Adipocyte (in vitro differentiated cells): ENCODE results near the gene ZSCAN10.

Source experiments
- DNase-seq: peaks from one replicate; pipeline ENCODE4 v3.0.0-alpha.2; 2015; ENCODE audit warnings: low read depth
- H3K27me3 ChIP-seq: replicated peaks from 2 replicates; pipeline ENCODE4 v1.7.0; 2013; ENCODE audit warnings: mild to moderate bottlenecking, low read length, moderate library complexity; ENCODE audit not compliant: control insufficient read depth, insufficient read depth
- H3K36me3 ChIP-seq: 2 replicates; pipeline ENCODE4 v1.7.0; 2013; ENCODE audit warnings: low read length, mild to moderate bottlenecking, moderate library complexity; ENCODE audit not compliant: control insufficient read depth, insufficient read depth, severe bottlenecking
- H3K4me1 ChIP-seq: 2 replicates; pipeline ENCODE4 v1.7.0; 2013; ENCODE audit warnings: mild to moderate bottlenecking, low read length, moderate library complexity; ENCODE audit not compliant: control insufficient read depth, insufficient read depth
- H3K4me3 ChIP-seq: 2 replicates; pipeline ENCODE4 v1.7.0; 2013; ENCODE audit warnings: mild to moderate bottlenecking, low read length, moderate library complexity
- H3K9ac ChIP-seq: 2 replicates; pipeline ENCODE4 v1.7.0; 2013; ENCODE audit warnings: mild to moderate bottlenecking, low read length, moderate library complexity
- H3K9me3 ChIP-seq: 2 replicates; pipeline ENCODE4 v1.7.0; 2013; ENCODE audit warnings: mild to moderate bottlenecking, low read length, moderate library complexity; ENCODE audit not compliant: control insufficient read depth

The ZSCAN10 gene

GRCh38 chr16:3098459-3099394 is at the start of gene ZSCAN10:
TSS of gene ZSCAN10 (minus strand) at chr16:3099294. CDS start at chr16:3092937, 6,357 bp downstream.
- H3K4me1 ChIP-seq = no peaks in the 10 kb centered on the region
- peaks cover 10% of the 10 kb centered on the region for H3K27me3 ChIP-seq
- peak within 1 kb of the TSS; percentile 12 for H3K4me3 ChIP-seq
- no peak within 1 kb of the TSS for H3K9ac ChIP-seq
- no peaks in the 10 kb centered on the region for H3K36me3 ChIP-seq
- DNase-seq = no peak
- H3K9me3 ChIP-seq = no peaks in the 10 kb centered on the region

GRCh38 chr16:3148256-3149192 is 49.4 kb upstream of the ZSCAN10 start:
- DNase-seq = no peak
- Histone ChIP-seq H3K36me3 (no peaks in the 10 kb centered on the region), H3K9me3 (no peaks in the 10 kb centered on the region)

DNA sequence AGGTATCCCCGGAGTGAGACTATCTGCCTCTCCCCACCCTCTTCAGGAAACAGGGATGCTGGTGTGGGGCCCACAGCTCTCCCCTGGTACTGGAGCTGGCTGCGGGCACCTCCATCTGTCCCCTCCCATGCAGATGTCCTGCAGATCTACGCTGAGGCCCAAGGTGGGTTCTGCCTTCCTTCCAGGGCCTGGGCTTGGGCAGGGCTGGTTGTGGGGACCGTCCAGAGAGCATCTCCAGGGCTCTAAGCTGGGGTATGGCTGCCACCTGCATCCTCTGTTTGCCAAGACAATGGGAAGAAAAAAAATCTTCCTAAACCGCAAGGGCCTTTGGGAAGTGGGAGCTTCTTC is 48.6 kb upstream of the ZSCAN10 start:
- DNase-seq = no peak
- H3K4me1 ChIP-seq = peaks cover 13% of the 10 kb centered on the region

More at GRCh38 chr16:3148256-3149192, 49.4 kb upstream of the ZSCAN10 start:
- H3K4me1 ChIP-seq = peaks cover 13% of the 10 kb centered on the region
- H3K27me3 ChIP-seq = no peaks in the 10 kb centered on the region
- no peak overlapping the region for H3K4me3 ChIP-seq
- H3K9ac ChIP-seq = no peak overlapping the region

GRCh38 chr16:3147046-3147756 is 48.1 kb upstream of the ZSCAN10 start:
- H3K9me3 ChIP-seq = no peaks in the 10 kb centered on the region
- H3K36me3 ChIP-seq = peaks cover under 1% of the 10 kb centered on the region
- no peak overlapping the region for H3K4me3 ChIP-seq
- H3K9ac ChIP-seq = no peak overlapping the region
- DNase-seq = no peak
- peaks cover 10% of the 10 kb centered on the region for H3K4me1 ChIP-seq
- H3K27me3 ChIP-seq = no peaks in the 10 kb centered on the region

More for the DNA sequence above, 48.6 kb upstream of the ZSCAN10 start:
- H3K9me3 ChIP-seq = no peaks in the 10 kb centered on the region
- no peak overlapping the region for H3K4me3 ChIP-seq
- H3K27me3 ChIP-seq = no peaks in the 10 kb centered on the region
- H3K36me3 ChIP-seq = no peaks in the 10 kb centered on the region
- H3K9ac ChIP-seq = no peak overlapping the region

- Histone ChIP-seq H3K9me3 (no peaks in the 10 kb centered on the region), H3K9ac (no peak overlapping the region), H3K4me1 (peaks cover 5% of the 10 kb centered on the region), H3K27me3 (no peaks in the 10 kb centered on the region), H3K4me3 (no peak overlapping the region), H3K36me3 (peaks cover 9% of the 10 kb centered on the region)
- DNase-seq = no peak
Observed at GRCh38 chr16:3145660-3146059, 46.6 kb upstream of the ZSCAN10 start.

DNA sequence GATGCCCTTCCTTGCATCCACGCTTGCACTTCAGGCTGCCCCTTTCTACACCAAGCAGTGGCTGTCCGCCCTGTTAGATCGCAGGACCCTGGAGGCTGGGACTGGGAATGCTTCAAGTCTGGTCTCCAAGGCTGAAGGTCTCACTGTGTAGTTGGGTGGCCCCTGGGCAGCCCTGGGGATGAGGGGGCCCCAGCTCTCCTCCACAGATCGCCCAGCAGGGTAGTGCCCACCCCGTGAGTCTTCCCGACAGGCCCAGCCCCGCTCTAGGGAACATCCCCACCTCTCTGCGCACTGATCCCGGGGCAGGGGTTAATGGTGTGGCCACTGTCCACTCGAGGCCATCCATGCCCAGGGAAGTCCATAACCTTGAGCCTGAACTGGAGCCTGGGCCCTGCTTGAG is 46.1 kb upstream of the ZSCAN10 start:
- Histone ChIP-seq H3K9me3 (no peaks in the 10 kb centered on the region), H3K36me3 (peaks cover 9% of the 10 kb centered on the region), H3K27me3 (no peaks in the 10 kb centered on the region), H3K9ac (no peak overlapping the region), H3K4me1 (peaks cover 5% of the 10 kb centered on the region), H3K4me3 (no peak overlapping the region)
- no peak for DNase-seq

DNA sequence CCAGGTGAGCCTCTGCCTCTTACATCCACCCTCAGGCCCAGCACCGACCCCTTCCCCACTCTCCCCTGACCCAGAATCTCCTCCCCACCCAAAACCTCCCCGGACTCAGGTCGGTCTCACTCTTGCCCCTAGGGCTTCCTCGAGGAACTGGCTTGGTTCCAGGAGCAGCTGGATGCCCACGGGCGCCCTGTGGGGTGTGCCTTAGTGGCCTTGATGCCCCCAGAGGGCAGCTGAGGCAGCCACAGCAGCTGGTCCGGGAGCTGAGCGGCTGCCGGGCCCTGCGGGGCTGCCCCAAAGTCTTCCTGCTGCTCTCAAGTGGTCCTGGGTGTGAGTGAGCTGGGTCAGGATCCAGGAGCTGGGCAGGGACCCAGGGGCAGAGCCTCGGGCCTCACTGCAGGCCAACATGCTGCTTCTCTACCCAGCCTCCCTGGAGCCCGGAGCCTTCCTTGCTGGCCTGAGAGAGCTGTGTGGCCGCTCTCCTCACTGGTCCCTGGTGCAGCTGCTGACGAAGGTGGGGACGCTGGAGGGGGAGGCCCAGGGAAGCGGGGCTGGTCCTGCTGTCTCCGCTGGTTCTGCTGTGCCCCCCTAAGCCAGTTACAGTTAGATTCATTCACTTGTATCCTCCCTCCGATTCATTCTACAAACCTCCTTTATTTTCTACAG is 45.4 kb upstream of the ZSCAN10 start:
- Histone ChIP-seq H3K9me3 (no peaks in the 10 kb centered on the region), H3K4me1 (no peaks in the 10 kb centered on the region), H3K9ac (no peak overlapping the region), H3K4me3 (no peak overlapping the region), H3K36me3 (peaks cover 9% of the 10 kb centered on the region), H3K27me3 (no peaks in the 10 kb centered on the region)
- DNase-seq = no peak

GRCh38 chr16:3143598-3144320 is 44.7 kb upstream of the ZSCAN10 start:
- Histone ChIP-seq H3K9ac (no peak overlapping the region), H3K9me3 (no peaks in the 10 kb centered on the region), H3K27me3 (no peaks in the 10 kb centered on the region), H3K4me1 (no peaks in the 10 kb centered on the region), H3K36me3 (peaks cover 9% of the 10 kb centered on the region), H3K4me3 (no peak overlapping the region)
- DNase-seq = no peak

GRCh38 chr16:3143189-3143588 is 44.1 kb upstream of the ZSCAN10 start:
- Histone ChIP-seq H3K27me3 (no peaks in the 10 kb centered on the region), H3K4me1 (no peaks in the 10 kb centered on the region), H3K9me3 (no peaks in the 10 kb centered on the region), H3K36me3 (peaks cover 9% of the 10 kb centered on the region), H3K4me3 (no peak overlapping the region), H3K9ac (no peak overlapping the region)
- DNase-seq = no peak

DNA sequence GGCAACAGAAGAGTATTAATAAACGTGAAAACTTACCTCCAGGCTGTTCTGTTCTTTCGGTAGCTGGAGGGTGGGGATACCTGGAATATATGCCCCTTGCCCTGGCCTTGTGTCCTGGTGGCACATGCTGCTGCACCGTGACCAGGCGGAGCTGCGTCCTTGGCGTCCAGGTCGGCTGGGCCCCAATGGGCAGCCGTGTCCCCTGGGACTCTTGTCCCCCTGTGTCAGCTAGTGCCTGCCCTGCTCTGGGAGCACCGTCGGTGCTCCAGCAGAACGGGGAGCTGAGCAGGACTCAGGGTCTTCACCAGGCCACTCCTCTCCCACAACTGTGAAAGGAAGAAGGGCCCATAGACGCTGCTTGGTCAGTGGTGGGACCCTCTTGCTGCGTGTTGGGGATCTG is 43.7 kb upstream of the ZSCAN10 start:
- DNase-seq = no peak
- no peaks in the 10 kb centered on the region for H3K9me3 ChIP-seq
- no peak overlapping the region for H3K4me3 ChIP-seq
- no peaks in the 10 kb centered on the region for H3K27me3 ChIP-seq
- H3K36me3 ChIP-seq = peaks cover 9% of the 10 kb centered on the region
- H3K9ac ChIP-seq = no peak overlapping the region
- no peaks in the 10 kb centered on the region for H3K4me1 ChIP-seq
